GM19099 (cell line): ENCODE measurements around the gene MYH10.

Experiments
- POLR2A ChIP-seq: IDR thresholded peaks from 3 replicates; pipeline ENCODE4 v1.6.1; 2011; ENCODE audit warnings: low read depth; ENCODE audit not compliant: insufficient read length; ENCODE audit errors: extremely low read depth

MYH10 gene

GRCh38 chr17:8598913-8599312 lies 31.6 kb downstream of the MYH10 start:
- no peak for TF ChIP-seq POLR2A

GRCh38 chr17:8593830-8594229 lies 36.7 kb downstream of the MYH10 start:
- TF ChIP-seq POLR2A = no peak

- no peak for TF ChIP-seq POLR2A
Measured at GRCh38 chr17:8593276-8593675, 37.2 kb downstream of the MYH10 start.

- no peak for TF ChIP-seq POLR2A
Measured at GRCh38 chr17:8588877-8589554, 41.5 kb downstream of the MYH10 start.

- no peak for TF ChIP-seq POLR2A
Measured at GRCh38 chr17:8586766-8587165, 43.8 kb downstream of the MYH10 start.

GRCh38 chr17:8585911-8586310 lies 44.6 kb downstream of the MYH10 start:
- no peak for TF ChIP-seq POLR2A

- TF ChIP-seq POLR2A = no peak
Measured at GRCh38 chr17:8583954-8584353, 46.6 kb downstream of the MYH10 start.

- TF ChIP-seq POLR2A = no peak
Measured at GRCh38 chr17:8580952-8581658, 49.4 kb downstream of the MYH10 start.

GRCh38 chr17:8577868-8578267 lies 52.7 kb downstream of the MYH10 start:
- TF ChIP-seq POLR2A = no peak

- TF ChIP-seq POLR2A = no peak
Measured at GRCh38 chr17:8576559-8577294, 53.8 kb downstream of the MYH10 start.

GRCh38 chr17:8574687-8575086 lies 55.8 kb downstream of the MYH10 start:
- TF ChIP-seq POLR2A = no peak

- no peak for TF ChIP-seq POLR2A
Measured at GRCh38 chr17:8572764-8573163, 57.8 kb downstream of the MYH10 start.

GRCh38 chr17:8563981-8564602 lies 66.4 kb downstream of the MYH10 start:
- TF ChIP-seq POLR2A = no peak

GRCh38 chr17:8563024-8563776 lies 67.3 kb downstream of the MYH10 start:
- no peak for TF ChIP-seq POLR2A

- no peak for TF ChIP-seq POLR2A
Measured at GRCh38 chr17:8558144-8558543, 72.4 kb downstream of the MYH10 start.
